Stomach (tissue), 9 donors: ENCODE results near the gene PDE6H. TPM values are rescaled to one million over a fixed set of nuclear protein-coding genes. Genes with fewer than 3 reads are reported as not detected.

Source experiments
- DNase-seq, 2 donors: peaks; one replicate each; pipeline versions ENCODE4 v3.0.0 to v3.0.0-alpha.2; 2013 to 2019
- H3K27ac ChIP-seq, 5 donors: fragments of 200-600 bp in 4 of 5; sonication (generic) in 4 of 5; one replicate each; pipeline ENCODE4 v1.5.1; 2013 to 2019; ENCODE audit warnings: mild to moderate bottlenecking in 1 of 5, moderate library complexity in 1 of 5
- H3K27me3 ChIP-seq, 3 donors: fragments of 200-600 bp; sonication (generic); one replicate each; pipeline ENCODE4 v1.5.1; 2017 to 2019; ENCODE audit warnings: mixed run types in 1 of 3
- H3K36me3 ChIP-seq, 4 donors: fragments of 200-600 bp; sonication (generic); 1 replicate in 3 of 4; 2 replicates in 1 of 4; pipeline ENCODE4 v1.5.1; 2016 to 2019
- H3K4me1 ChIP-seq, 4 donors: fragments of 200-600 bp; sonication (generic); one replicate each; pipeline ENCODE4 v1.5.1; 2016 to 2019
- H3K4me3 ChIP-seq, 4 donors: fragments of 200-600 bp; sonication (generic) in 3 of 4; one replicate each; pipeline ENCODE4 v1.5.1; 2016 to 2019; ENCODE audit warnings: mild to moderate bottlenecking in 1 of 4
- H3K9me3 ChIP-seq, 4 donors: fragments of 200-600 bp; sonication (generic); one replicate each; pipeline ENCODE4 v1.5.1; 2016 to 2019
- EP300 ChIP-seq: sonication (generic); formaldehyde crosslinking; IDR thresholded peaks from one replicate; pipeline ENCODE4 v1.6.1; 2017; ENCODE audit warnings: antibody characterized with exemption
- POLR2A ChIP-seq, 4 donors: fragments of 450-650 bp; IDR thresholded peaks; one replicate each; pipeline ENCODE4 v1.6.1; 2016; ENCODE audit warnings: antibody characterized with exemption in 4 of 4, control low read depth in 2 of 4, mild to moderate bottlenecking in 1 of 4, moderate library complexity in 1 of 4
- POLR2AphosphoS5 ChIP-seq, 3 donors: sonication (generic); formaldehyde crosslinking; IDR thresholded peaks; one replicate each; pipeline ENCODE4 v1.6.1; 2016; ENCODE audit warnings: antibody characterized with exemption in 3 of 3
- WGBS, 5 donors: extraction: QIAGEN DNeasy Blood & Tissue Kit in 3 of 5; methylation state at CpG; one replicate each; pipeline versions ENCODE4 v1.1.5 to v1.1.7; 2013 to 2018; 5-methylcytosine and 5-hydroxymethylcytosine counted together
- intact Hi-C: fragments of 100-400 bp; cut with DNase I; formaldehyde crosslinking; loops from one replicate; pipeline ENCODE4 v1.15.1; 2023; ENCODE audit warnings: low total_unique reads
- polyA plus RNA-seq, 3 donors: library from polyadenylated mRNA; stranded (reverse); fragments of 200-250 nt; gene quantifications; one replicate each; pipeline ENCODE4 v1.2.3, GENCODE V29; 2013
- total RNA-seq, 5 donors: library from RNA; depleted of rRNA; stranded (reverse); fragments of >200 nt; gene quantifications; one replicate each; pipeline versions ENCODE4 v1.1.0 to v1.2.3, GENCODE V29; 2014 to 2016
- TF ChIP-seq, protein P1 (sequence below), 7 experiments: fragments of 450-650 bp in 4 of 7; fragments of 200-600 bp in 3 of 7; sonication (generic) in 3 of 7; IDR thresholded peaks; one replicate each; pipeline ENCODE4 v1.5.1; 2016 to 2019; ENCODE audit warnings: antibody characterized with exemption in 7 of 7, control low read depth in 2 of 7, mild to moderate bottlenecking in 1 of 7
- donor health status: healthy with polysubstance abuse.
- donor health status: Bipolar disorder and iron deficiency.
- donor health status: healthy.

PDE6H gene
- total and polyA plus RNA-seq, 8 donors = not detected

- peaks cover 0 to 6% (median 0%) of the 10 kb centered on the region in 4 donors for H3K4me1 ChIP-seq
- H3K36me3 ChIP-seq = no peaks in the 10 kb centered on the region
- intact Hi-C loops = no loop called here
- TF ChIP-seq POLR2A (IDR thresholded peaks at IDR 0.05) (no peak), EP300 (no peak), POLR2AphosphoS5 (IDR thresholded peaks at IDR 0.05) (no peak)
- TF ChIP-seq, protein P1, sequence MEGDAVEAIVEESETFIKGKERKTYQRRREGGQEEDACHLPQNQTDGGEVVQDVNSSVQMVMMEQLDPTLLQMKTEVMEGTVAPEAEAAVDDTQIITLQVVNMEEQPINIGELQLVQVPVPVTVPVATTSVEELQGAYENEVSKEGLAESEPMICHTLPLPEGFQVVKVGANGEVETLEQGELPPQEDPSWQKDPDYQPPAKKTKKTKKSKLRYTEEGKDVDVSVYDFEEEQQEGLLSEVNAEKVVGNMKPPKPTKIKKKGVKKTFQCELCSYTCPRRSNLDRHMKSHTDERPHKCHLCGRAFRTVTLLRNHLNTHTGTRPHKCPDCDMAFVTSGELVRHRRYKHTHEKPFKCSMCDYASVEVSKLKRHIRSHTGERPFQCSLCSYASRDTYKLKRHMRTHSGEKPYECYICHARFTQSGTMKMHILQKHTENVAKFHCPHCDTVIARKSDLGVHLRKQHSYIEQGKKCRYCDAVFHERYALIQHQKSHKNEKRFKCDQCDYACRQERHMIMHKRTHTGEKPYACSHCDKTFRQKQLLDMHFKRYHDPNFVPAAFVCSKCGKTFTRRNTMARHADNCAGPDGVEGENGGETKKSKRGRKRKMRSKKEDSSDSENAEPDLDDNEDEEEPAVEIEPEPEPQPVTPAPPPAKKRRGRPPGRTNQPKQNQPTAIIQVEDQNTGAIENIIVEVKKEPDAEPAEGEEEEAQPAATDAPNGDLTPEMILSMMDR (IDR thresholded peaks at IDR 0.05) = no peak
- no peak overlapping the region for H3K4me3 ChIP-seq
- DNase-seq = no peak
- H3K27ac ChIP-seq = no peak overlapping the region
- H3K9me3 ChIP-seq = no peaks in the 10 kb centered on the region
- WGBS, 5 donors = 77 to 91% (median 83%) methylated on average over 1 of the region's 1 CpG
- H3K27me3 ChIP-seq = no peaks in the 10 kb centered on the region
These were observed 12.0 kb downstream of the PDE6H start for GRCh38 chr12:14984766-14985285.

GRCh38 chr12:14986449-14986848 lies 13.6 kb downstream of the PDE6H start:
- no peak overlapping the region for H3K4me3 ChIP-seq
- H3K27me3 ChIP-seq = no peaks in the 10 kb centered on the region
- TF ChIP-seq, protein P1 (IDR thresholded peaks at IDR 0.05) = no peak
- no peak for TF ChIP-seq POLR2AphosphoS5 (IDR thresholded peaks at IDR 0.05)
- no peak for TF ChIP-seq POLR2A (IDR thresholded peaks at IDR 0.05)
- no peak for TF ChIP-seq EP300
- H3K27ac ChIP-seq = no peak overlapping the region
- peaks cover 0 to 6% (median 0%) of the 10 kb centered on the region in 4 donors for H3K4me1 ChIP-seq
- H3K36me3 ChIP-seq = no peaks in the 10 kb centered on the region
- DNase-seq = no peak
- WGBS, 5 donors = 73 to 80% (median 73%) methylated on average over 4 of the region's 4 CpGs
- intact Hi-C loops = no loop called here
- H3K9me3 ChIP-seq = no peaks in the 10 kb centered on the region

GRCh38 chr12:14988035-14988434 lies 15.2 kb downstream of the PDE6H start:
- H3K4me1 ChIP-seq = peaks cover 0 to 4% (median 0%) of the 10 kb centered on the region in 4 donors
- TF ChIP-seq, protein P1 (IDR thresholded peaks at IDR 0.05) = no peak
- TF ChIP-seq POLR2A (IDR thresholded peaks at IDR 0.05) = no peak
- no peak for TF ChIP-seq POLR2AphosphoS5 (IDR thresholded peaks at IDR 0.05)
- no peak for TF ChIP-seq EP300
- H3K27ac ChIP-seq = no peak overlapping the region
- no peaks in the 10 kb centered on the region for H3K27me3 ChIP-seq
- no peaks in the 10 kb centered on the region for H3K9me3 ChIP-seq
- 73 to 92% (median 91%) methylated on average over 3 of the region's 3 CpGs for WGBS, 5 donors
- intact Hi-C loops = no loop called here
- no peak overlapping the region for H3K4me3 ChIP-seq
- H3K36me3 ChIP-seq = no peaks in the 10 kb centered on the region
- no peak for DNase-seq

- intact Hi-C loops = no loop called here
- Histone ChIP-seq H3K4me1 (no peaks in the 10 kb centered on the region), H3K9me3 (no peaks in the 10 kb centered on the region), H3K27ac (no peak overlapping the region), H3K27me3 (no peaks in the 10 kb centered on the region), H3K36me3 (no peaks in the 10 kb centered on the region), H3K4me3 (no peak overlapping the region)
- WGBS, 5 donors = 27 to 50% (median 45%) methylated on average over 1 of the region's 1 CpG
- no peak for DNase-seq
- TF ChIP-seq EP300 (no peak), POLR2A (IDR thresholded peaks at IDR 0.05) (no peak), POLR2AphosphoS5 (IDR thresholded peaks at IDR 0.05) (no peak)
- TF ChIP-seq, protein P1 (IDR thresholded peaks at IDR 0.05) = no peak
These were observed 16.9 kb downstream of the PDE6H start for GRCh38 chr12:14989790-14990189.
